CD4-positive, alpha-beta memory T cell (primary cell): Measurements from ENCODE around the gene TMEM161A. TPM values are rescaled to one million over a fixed set of nuclear protein-coding genes. Genes with fewer than 3 reads are reported as not detected.

Experiments
- CTCF ChIA-PET: fragments of 350-600 bp; sonication (Branson Sonifier 250); formaldehyde crosslinking; loops from one replicate; lab custom pipeline; 2021; ENCODE audit warnings: inconsistent platforms; ENCODE audit not compliant: partially characterized antibody; lab: Charles Lee
- POLR2A ChIA-PET: fragments of 350-600 bp; sonication (Branson Sonifier 250); formaldehyde crosslinking; loops from one replicate; lab custom pipeline; 2021; ENCODE audit not compliant: partially characterized antibody; lab: Charles Lee
- DNase-seq, 5 donors: peaks; one replicate each; pipeline versions ENCODE4 v3.0.0 to v3.0.0-alpha.2; 2020 to 2022; ENCODE audit warnings: mixed read lengths in 1 of 5
- H3K27ac ChIP-seq: one replicate; pipeline ENCODE4 v1.7.0; 2013; ENCODE audit warnings: low read depth, low read length
- H3K27me3 ChIP-seq: 2 replicates; pipeline ENCODE4 v1.7.0; 2013; ENCODE audit warnings: mild to moderate bottlenecking, low read length, moderate library complexity; ENCODE audit not compliant: insufficient read depth
- H3K36me3 ChIP-seq: 2 replicates; pipeline ENCODE4 v1.7.0; 2013; ENCODE audit warnings: mild to moderate bottlenecking, low read length, moderate library complexity; ENCODE audit not compliant: insufficient read depth
- H3K4me1 ChIP-seq: 2 replicates; pipeline ENCODE4 v1.7.0; 2013; ENCODE audit warnings: mild to moderate bottlenecking, low read length, moderate library complexity; ENCODE audit not compliant: insufficient read depth
- H3K4me3 ChIP-seq, 2 donors: one replicate each; pipeline ENCODE4 v1.7.0; 2013; ENCODE audit warnings: low read length in 2 of 2, mild to moderate bottlenecking in 1 of 2
- H3K9me3 ChIP-seq, 2 donors: one replicate each; pipeline ENCODE4 v1.7.0; 2013; ENCODE audit warnings: low read length in 2 of 2, control low read depth in 1 of 2; ENCODE audit not compliant: control insufficient read depth in 1 of 2
- H3K27ac Mint-ChIP-seq, 7 donors: one replicate each; pipeline ENCODE4 v1.8.0; 2020 to 2021; ENCODE audit warnings: mixed read lengths in 7 of 7, mild to moderate bottlenecking in 6 of 7, inconsistent platforms in 3 of 7, moderate library complexity in 3 of 7
- H3K27me3 Mint-ChIP-seq, 2 donors: one replicate each; pipeline ENCODE4 v1.8.0; 2020 to 2021; ENCODE audit warnings: mixed read lengths in 2 of 2
- H3K36me3 Mint-ChIP-seq, 2 donors: one replicate each; pipeline ENCODE4 v1.8.0; 2020 to 2021; ENCODE audit warnings: mixed read lengths in 2 of 2, inconsistent platforms in 1 of 2, mild to moderate bottlenecking in 1 of 2
- H3K4me1 Mint-ChIP-seq, 4 donors: one replicate each; pipeline ENCODE4 v1.8.0; 2020 to 2021; ENCODE audit warnings: mixed read lengths in 4 of 4, mild to moderate bottlenecking in 1 of 4
- H3K4me3 Mint-ChIP-seq, 8 donors: one replicate each; pipeline ENCODE4 v1.8.0; 2020 to 2021; ENCODE audit warnings: mixed read lengths in 8 of 8, mild to moderate bottlenecking in 7 of 8, moderate library complexity in 6 of 8, inconsistent platforms in 3 of 8
- H3K9me3 Mint-ChIP-seq, 8 donors: one replicate each; pipeline ENCODE4 v1.8.0; 2020 to 2021; ENCODE audit warnings: mixed read lengths in 8 of 8, mild to moderate bottlenecking in 5 of 8, inconsistent platforms in 3 of 8, moderate library complexity in 1 of 8
- intact Hi-C: fragments of 100-400 bp; cut with micrococcal nuclease; formaldehyde crosslinking; loops from one replicate; pipeline ENCODE4 v1.15.1; 2023
- polyA plus RNA-seq, 2 donors: library from polyadenylated mRNA; unstranded; fragments of 300-500 nt; fragmentation: Illumina TruSeq; gene quantifications; one replicate each; pipeline ENCODE4 v1.2.3, GENCODE V29; 2021
- total RNA-seq, 2 experiments: library from RNA; stranded (reverse); gene quantifications; one replicate each; pipeline ENCODE4 v1.2.3, GENCODE V29; 2021

Gene TMEM161A
- total and polyA plus RNA-seq, 4 experiments from 2014 or later, result 17.0 to 31.2 (median 23.8) TPM

- CTCF ChIA-PET, result no interaction called here
- Histone ChIP-seq H3K27ac (no peak overlapping the region), H3K36me3 (peaks cover 5% of the 10 kb centered on the region), H3K4me1 (no peaks in the 10 kb centered on the region), H3K4me3 (no peak overlapping the region), H3K9me3 (no peaks in the 10 kb centered on the region), H3K27me3 (no peaks in the 10 kb centered on the region)
- Mint-ChIP-seq H3K4me1 (peaks cover 0 to 1% (median 0%) of the 10 kb centered on the region in 4 donors), H3K27ac (peak overlapping the region in 1 of 7 donors; percentile 12), H3K4me3 (no peak overlapping the region), H3K27me3 (no peaks in the 10 kb centered on the region), H3K36me3 (peaks cover 11 to 18% of the 10 kb centered on the region in 2 donors), H3K9me3 (peaks cover 0 to 7% (median 6%) of the 10 kb centered on the region in 8 donors)
- intact Hi-C loops, result no loop called here
- DNase-seq, result no peak
- POLR2A ChIA-PET, result no interaction called here
Observed at GRCh38 chr19:19122902-19123301, 15.4 kb downstream of the TMEM161A start.

- ChIA-PET POLR2A (interaction anchor here (0.7 kb wide), 1 partner anchor 17 kb away, joined by 3 read pairs; no protein-coding TSS in a partner anchor), CTCF (no interaction called here)
- Histone ChIP-seq H3K4me1 (no peaks in the 10 kb centered on the region), H3K36me3 (peaks cover 5% of the 10 kb centered on the region), H3K27ac (no peak overlapping the region), H3K27me3 (no peaks in the 10 kb centered on the region), H3K9me3 (no peaks in the 10 kb centered on the region), H3K4me3 (no peak overlapping the region)
- Mint-ChIP-seq H3K27me3 (no peaks in the 10 kb centered on the region), H3K36me3 (peaks cover 11 to 19% of the 10 kb centered on the region in 2 donors), H3K9me3 (peaks cover 0 to 7% (median 6%) of the 10 kb centered on the region in 8 donors), H3K4me1 (no peaks in the 10 kb centered on the region), H3K4me3 (no peak overlapping the region), H3K27ac (no peak overlapping the region)
- no peak for DNase-seq
- intact Hi-C loops, result no loop called here
Observed at GRCh38 chr19:19121371-19121770, 16.9 kb downstream of the TMEM161A start.

GRCh38 chr19:19120308-19121231 lies 17.7 kb downstream of the TMEM161A start:
- Mint-ChIP-seq H3K36me3 (peaks cover 11 to 19% of the 10 kb centered on the region in 2 donors), H3K27me3 (no peaks in the 10 kb centered on the region), H3K27ac (no peak overlapping the region), H3K4me3 (no peak overlapping the region), H3K4me1 (no peaks in the 10 kb centered on the region), H3K9me3 (peaks cover 0 to 7% (median 6%) of the 10 kb centered on the region in 8 donors)
- H3K27me3 ChIP-seq, result no peaks in the 10 kb centered on the region
- intact Hi-C loops, result no loop called here
- no peak overlapping the region for H3K4me3 ChIP-seq
- CTCF ChIA-PET, result no interaction called here
- POLR2A ChIA-PET, result no interaction called here
- H3K9me3 ChIP-seq, result no peaks in the 10 kb centered on the region
- no peaks in the 10 kb centered on the region for H3K4me1 ChIP-seq
- no peak overlapping the region for H3K27ac ChIP-seq
- DNase-seq, result no peak
- peaks cover 5% of the 10 kb centered on the region for H3K36me3 ChIP-seq

- peaks cover 0 to 7% (median 6%) of the 10 kb centered on the region in 8 donors for H3K9me3 Mint-ChIP-seq
- Histone ChIP-seq H3K27me3 (no peaks in the 10 kb centered on the region), H3K4me3 (no peak overlapping the region), H3K9me3 (no peaks in the 10 kb centered on the region), H3K27ac (no peak overlapping the region), H3K4me1 (no peaks in the 10 kb centered on the region), H3K36me3 (peaks cover 5% of the 10 kb centered on the region)
- ChIA-PET CTCF (no interaction called here), POLR2A (no interaction called here)
- intact Hi-C loops, result no loop called here
- H3K4me1 Mint-ChIP-seq, result no peaks in the 10 kb centered on the region
- no peak for DNase-seq
- no peaks in the 10 kb centered on the region for H3K27me3 Mint-ChIP-seq
- no peak overlapping the region for H3K27ac Mint-ChIP-seq
- no peak overlapping the region for H3K4me3 Mint-ChIP-seq
- H3K36me3 Mint-ChIP-seq, result peaks cover 11 to 19% of the 10 kb centered on the region in 2 donors
Observed at GRCh38 chr19:19119325-19120237, 18.7 kb downstream of the TMEM161A start.

- intact Hi-C loops, result no loop called here
- H3K36me3 Mint-ChIP-seq, result peaks cover 0 to 3% of the 10 kb centered on the region in 2 donors
- Histone ChIP-seq H3K9me3 (no peaks in the 10 kb centered on the region), H3K27me3 (no peaks in the 10 kb centered on the region), H3K4me3 (no peak overlapping the region), H3K36me3 (peaks cover 5% of the 10 kb centered on the region), H3K27ac (no peak overlapping the region), H3K4me1 (no peaks in the 10 kb centered on the region)
- H3K9me3 Mint-ChIP-seq, result no peaks in the 10 kb centered on the region
- CTCF ChIA-PET, result interaction anchor here (0.5 to 2.5 kb wide), 10 partner anchors 9 to 95 kb away, joined by 3 to 34 read pairs (median 4); no protein-coding TSS in a partner anchor
- H3K27ac Mint-ChIP-seq, result no peak overlapping the region
- no peak overlapping the region for H3K4me3 Mint-ChIP-seq
- H3K27me3 Mint-ChIP-seq, result no peaks in the 10 kb centered on the region
- POLR2A ChIA-PET, result no interaction called here
- peak in 4 of 5 donors; percentile 24 to 38 (median 31) for DNase-seq
- H3K4me1 Mint-ChIP-seq, result peaks cover 0 to 3% (median 3%) of the 10 kb centered on the region in 4 donors
Observed at GRCh38 chr19:19115954-19116353, 22.3 kb downstream of the TMEM161A start.

GRCh38 chr19:19113040-19113626 lies 25.1 kb downstream of the TMEM161A start:
- H3K36me3 ChIP-seq, result no peaks in the 10 kb centered on the region
- H3K4me1 ChIP-seq, result no peaks in the 10 kb centered on the region
- no peaks in the 10 kb centered on the region for H3K27me3 Mint-ChIP-seq
- DNase-seq, result no peak
- ChIA-PET CTCF (interaction anchor here (1.0 kb wide), 1 partner anchor 59 kb away, joined by 4 read pairs; no protein-coding TSS in a partner anchor), POLR2A (no interaction called here)
- H3K4me1 Mint-ChIP-seq, result peaks cover 5 to 9% (median 5%) of the 10 kb centered on the region in 4 donors
- intact Hi-C loops, result no loop called here
- no peak overlapping the region for H3K27ac ChIP-seq
- peaks cover 3 to 6% of the 10 kb centered on the region in 2 donors for H3K36me3 Mint-ChIP-seq
- H3K9me3 ChIP-seq, result no peaks in the 10 kb centered on the region
- no peak overlapping the region for H3K4me3 ChIP-seq
- H3K27me3 ChIP-seq, result no peaks in the 10 kb centered on the region
- no peaks in the 10 kb centered on the region for H3K9me3 Mint-ChIP-seq
- H3K4me3 Mint-ChIP-seq, result no peak overlapping the region
- no peak overlapping the region for H3K27ac Mint-ChIP-seq
